OCI-LY3 (cell line): ENCODE measurements around the gene NECAP2.

ENCODE experiments used
- H2AFZ ChIP-seq: fragments of 200-600, 300-600 bp; shearing (Covaris generic); 2 replicates; pipeline ENCODE4 v1.6.0; 2014; ENCODE audit warnings: antibody characterized with exemption, low read depth, low read length
- H3K27ac ChIP-seq: fragments of 200-600, 300-600 bp; sonication (generic); 2 replicates; pipeline ENCODE4 v1.5.1; 2014; ENCODE audit warnings: mild to moderate bottlenecking, low read length, moderate library complexity, mixed read lengths
- H3K27me3 ChIP-seq: fragments of 200-600, 300-600 bp; sonication (generic); 2 replicates; pipeline ENCODE4 v1.6.1; 2014; ENCODE audit warnings: low read depth, low read length, mixed read lengths
- H3K36me3 ChIP-seq: fragments of 200-600, 300-600 bp; sonication (generic); replicated peaks from 2 replicates; pipeline ENCODE3; 2014; ENCODE audit warnings: low read depth, low read length, mixed read lengths
- H3K4me1 ChIP-seq: fragments of 300-600, 200-600 bp; sonication (generic); 2 replicates; pipeline ENCODE4 v1.6.1; 2014; ENCODE audit warnings: low read length, mixed read lengths
- H3K4me2 ChIP-seq: fragments of 200-600, 300-600 bp; sonication (generic); 2 replicates; pipeline ENCODE4 v1.6.1; 2014; ENCODE audit warnings: low read length, mixed read lengths
- H3K4me3 ChIP-seq: fragments of 300-600, 200-600 bp; sonication (generic); 2 replicates; pipeline ENCODE4 v1.5.1; 2014; ENCODE audit warnings: antibody characterized with exemption, mild to moderate bottlenecking, low read length, moderate library complexity
- H3K79me2 ChIP-seq: fragments of 300-600, 200-600 bp; shearing (Covaris generic); 2 replicates; pipeline ENCODE4 v1.6.1; 2014; ENCODE audit warnings: mild to moderate bottlenecking, low read length, mixed read lengths
- H3K9ac ChIP-seq: fragments of 300-600, 200-600 bp; shearing (Covaris generic); 2 replicates; pipeline ENCODE4 v1.6.0; 2014; ENCODE audit warnings: mild to moderate bottlenecking, low read length, moderate library complexity
- H3K9me3 ChIP-seq: fragments of 200-600, 300-600 bp; shearing (Covaris generic); 2 replicates; pipeline ENCODE4 v1.6.1; 2014; ENCODE audit warnings: low read length, mixed read lengths; ENCODE audit not compliant: insufficient read depth
- H4K20me1 ChIP-seq: fragments of 200-600, 300-600 bp; sonication (generic); 2 replicates; pipeline ENCODE4 v1.6.1; 2016; ENCODE audit warnings: low read length, mixed read lengths; ENCODE audit not compliant: insufficient read depth
- CTCF ChIP-seq: fragments of 200-600, 300-600 bp; sonication (generic); IDR thresholded peaks from 2 replicates; pipeline ENCODE4 v1.5.1; 2014; ENCODE audit warnings: antibody characterized with exemption, low read length, low read depth
- EZH2phosphoT487 ChIP-seq: fragments of 200-600 bp; shearing (Covaris generic); IDR thresholded peaks from 2 replicates; pipeline ENCODE4 v1.6.1; 2018; ENCODE audit warnings: antibody characterized with exemption, mixed run types, low read depth

The NECAP2 gene

GRCh38 chr1:16425125-16426025 is 15.1 kb upstream of the NECAP2 start:
- no peaks in the 10 kb centered on the region for H4K20me1 ChIP-seq
- peaks cover 18% of the 10 kb centered on the region for H3K4me1 ChIP-seq
- H3K4me2 ChIP-seq: no peak overlapping the region

GRCh38 chr1:16430606-16431005 is 9.9 kb upstream of the NECAP2 start:
- TF ChIP-seq EZH2phosphoT487 (no peak), CTCF (no peak)
- Histone ChIP-seq H3K9me3 (no peaks in the 10 kb centered on the region), H3K27ac (no peak overlapping the region), H3K9ac (no peak overlapping the region), H3K27me3 (no peaks in the 10 kb centered on the region), H4K20me1 (no peaks in the 10 kb centered on the region), H2AFZ (no peak overlapping the region), H3K4me1 (peaks cover 12% of the 10 kb centered on the region), H3K79me2 (no peaks in the 10 kb centered on the region), H3K36me3 (no peaks in the 10 kb centered on the region), H3K4me3 (no peak overlapping the region), H3K4me2 (no peak overlapping the region)

More at GRCh38 chr1:16425125-16426025, 15.1 kb upstream of the NECAP2 start:
- H3K27me3 ChIP-seq: no peaks in the 10 kb centered on the region
- H3K36me3 ChIP-seq: no peaks in the 10 kb centered on the region
- no peak overlapping the region for H3K4me3 ChIP-seq
- no peak for TF ChIP-seq EZH2phosphoT487
- TF ChIP-seq CTCF: no peak
- no peaks in the 10 kb centered on the region for H3K79me2 ChIP-seq
- H2AFZ ChIP-seq: no peak overlapping the region
- H3K27ac ChIP-seq: no peak overlapping the region
- no peaks in the 10 kb centered on the region for H3K9me3 ChIP-seq
- H3K9ac ChIP-seq: no peak overlapping the region

- Histone ChIP-seq H3K4me1 (peaks cover 8% of the 10 kb centered on the region), H3K36me3 (no peaks in the 10 kb centered on the region), H4K20me1 (no peaks in the 10 kb centered on the region), H3K9me3 (no peaks in the 10 kb centered on the region), H3K79me2 (no peaks in the 10 kb centered on the region), H2AFZ (no peak overlapping the region), H3K9ac (no peak overlapping the region), H3K4me3 (no peak overlapping the region), H3K27me3 (no peaks in the 10 kb centered on the region), H3K27ac (no peak overlapping the region), H3K4me2 (no peak overlapping the region; the same call in 1 of the 2 replicates)
- TF ChIP-seq EZH2phosphoT487 (no peak), CTCF (no peak)
These were observed 7.5 kb upstream of the NECAP2 start for GRCh38 chr1:16433030-16433429.

GRCh38 chr1:16434007-16434406 is 6.5 kb upstream of the NECAP2 start:
- Histone ChIP-seq H2AFZ (no peak overlapping the region), H3K9me3 (no peaks in the 10 kb centered on the region), H3K4me2 (no peak overlapping the region)

More at GRCh38 chr1:16434007-16434406, 6.5 kb upstream of the NECAP2 start:
- Histone ChIP-seq H3K9ac (no peak overlapping the region), H3K27me3 (no peaks in the 10 kb centered on the region), H3K36me3 (no peaks in the 10 kb centered on the region), H3K27ac (no peak overlapping the region), H3K79me2 (no peaks in the 10 kb centered on the region), H3K4me3 (no peak overlapping the region), H3K4me1 (peaks cover 8% of the 10 kb centered on the region), H4K20me1 (no peaks in the 10 kb centered on the region)
- TF ChIP-seq CTCF (no peak), EZH2phosphoT487 (no peak)
